NCI-H187 treated with DMSO at 0.1 percent for 48 hours (cell line): Measurements from ENCODE around the gene SSR2.

Source experiments
- DNase-seq: peaks from one replicate; lab custom pipeline; 2025; lab: John Stamatoyannopoulos, UW

The SSR2 gene

GRCh38 chr1:156020293-156021092 is at the start of gene SSR2:
Gene SSR2 (minus strand): TSS chr1:156020951. CDS start chr1:156020167, 784 bp downstream.
- peak; percentile 96 for DNase-seq

- DNase-seq: no peak
Observed at GRCh38 chr1:156070548-156070947, 49.8 kb upstream of the SSR2 start.

- DNase-seq: no peak
Observed at GRCh38 chr1:156069490-156070455, 49.0 kb upstream of the SSR2 start.

DNA sequence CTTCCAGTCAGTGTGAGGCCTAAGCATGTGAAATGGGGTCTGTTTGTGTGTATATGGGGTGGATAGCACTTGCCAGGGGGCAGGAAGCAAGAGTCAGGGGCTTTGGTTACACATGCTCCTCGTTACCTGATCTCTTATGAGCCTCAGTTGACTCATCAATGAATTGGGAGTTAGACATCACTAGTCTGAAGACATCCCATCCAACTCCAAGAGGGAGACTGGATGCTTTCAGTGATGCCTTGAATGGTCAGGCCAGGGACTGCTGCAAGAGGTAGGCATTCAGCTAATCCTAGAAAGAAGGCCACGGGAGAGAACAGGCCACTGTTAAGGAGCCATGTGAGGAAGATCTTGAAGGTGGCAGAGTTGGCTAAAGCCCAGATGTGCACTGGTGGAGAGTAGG is 46.5 kb upstream of the SSR2 start:
- DNase-seq: no peak

- DNase-seq: no peak
Observed at GRCh38 chr1:156065871-156066270, 45.1 kb upstream of the SSR2 start.

GRCh38 chr1:156065212-156065611 is 44.5 kb upstream of the SSR2 start:
- DNase-seq: no peak

GRCh38 chr1:156064615-156065014 is 43.9 kb upstream of the SSR2 start:
- DNase-seq: no peak

DNA sequence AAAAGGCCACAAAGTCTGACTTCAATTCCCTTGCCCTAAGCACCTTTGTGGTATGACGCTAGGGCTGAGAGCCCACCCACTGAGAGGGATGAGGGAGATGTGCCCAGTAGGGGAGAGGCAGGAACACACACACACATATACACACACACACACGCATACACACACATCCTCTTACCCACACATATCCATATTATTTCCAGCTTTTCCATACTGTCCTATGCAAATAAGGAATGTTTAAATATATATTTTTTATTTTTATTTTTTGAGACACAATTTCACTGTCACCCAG is 43.2 kb upstream of the SSR2 start:
- DNase-seq: no peak

- no peak for DNase-seq
Observed at GRCh38 chr1:156062189-156062588, 41.4 kb upstream of the SSR2 start.

GRCh38 chr1:156060937-156061636 is 40.3 kb upstream of the SSR2 start, which contains the start of gene RAB25:
Gene RAB25 (plus strand): TSS chr1:156061160. CDS start chr1:156061401, 241 bp downstream.
- DNase-seq: no peak

DNA sequence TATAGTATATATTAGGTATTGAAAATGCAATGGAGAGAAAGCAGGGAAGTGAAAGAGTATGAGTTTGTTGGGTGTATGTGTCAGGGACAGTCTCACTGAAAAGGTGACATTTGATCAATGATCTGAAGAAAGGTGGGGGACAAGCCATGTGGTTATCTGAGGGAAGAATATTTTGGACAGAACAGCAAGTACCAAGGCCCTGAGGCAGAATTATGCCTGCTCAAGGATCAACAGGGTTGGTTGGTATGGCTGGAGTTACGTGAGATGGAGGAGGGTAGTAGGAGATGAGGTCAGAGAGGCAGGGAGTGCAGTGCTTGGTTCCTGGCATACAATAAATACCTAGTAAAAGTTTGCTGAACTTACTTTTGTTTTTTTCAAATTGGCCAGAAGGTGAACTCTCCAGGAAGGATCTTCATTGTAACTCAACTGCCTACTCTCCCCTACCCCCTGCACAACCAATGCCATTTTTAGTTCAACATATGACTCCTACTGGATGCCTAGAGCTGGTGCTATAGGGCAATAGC is 35.6 kb upstream of the SSR2 start:
- DNase-seq: no peak

- no peak for DNase-seq
Observed at GRCh38 chr1:156055281-156056048, 34.7 kb upstream of the SSR2 start.

DNA sequence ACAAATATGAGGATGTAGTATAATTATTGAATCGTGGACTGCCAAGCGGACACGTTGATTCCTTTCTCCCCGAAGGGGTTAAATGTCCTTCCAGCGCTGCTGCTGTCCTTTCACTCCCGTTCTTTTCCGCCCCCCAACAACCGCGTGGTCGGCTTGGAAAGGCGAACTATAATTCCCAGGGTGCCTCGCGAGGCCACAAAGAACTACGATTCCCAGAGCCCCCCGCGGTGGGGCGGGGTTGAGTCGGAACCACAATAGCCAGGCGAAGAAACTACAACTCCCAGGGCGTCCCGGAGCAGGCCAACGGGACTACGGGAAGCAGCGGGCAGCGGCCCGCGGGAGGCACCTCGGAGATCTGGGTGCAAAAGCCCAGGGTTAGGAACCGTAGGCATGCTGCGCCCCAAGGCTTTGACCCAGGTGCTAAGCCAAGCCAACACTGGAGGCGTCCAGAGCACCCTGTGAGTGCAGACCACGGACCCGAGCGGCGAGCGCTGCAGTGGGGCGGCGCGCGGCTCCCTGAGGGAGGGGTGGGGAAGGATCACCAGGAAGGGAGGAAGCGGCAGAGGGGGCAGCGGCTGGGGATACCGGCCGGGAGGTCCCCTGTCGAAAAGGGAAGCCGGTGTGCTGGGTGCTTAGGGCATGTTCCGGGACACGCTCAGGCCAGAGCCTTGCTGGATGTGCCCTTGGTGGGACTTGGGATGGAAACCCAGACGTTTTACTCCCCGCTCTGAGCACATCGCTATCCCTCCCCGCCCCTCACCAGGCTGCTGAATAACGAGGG is 33.9 kb upstream of the SSR2 start, which contains the start of gene LAMTOR2:
Gene LAMTOR2 (plus strand): TSS at position 283 of the 781 bp plus-strand sequence. CDS start 108 bp downstream, at position 391.
- DNase-seq: peak; percentile 100

DNA sequence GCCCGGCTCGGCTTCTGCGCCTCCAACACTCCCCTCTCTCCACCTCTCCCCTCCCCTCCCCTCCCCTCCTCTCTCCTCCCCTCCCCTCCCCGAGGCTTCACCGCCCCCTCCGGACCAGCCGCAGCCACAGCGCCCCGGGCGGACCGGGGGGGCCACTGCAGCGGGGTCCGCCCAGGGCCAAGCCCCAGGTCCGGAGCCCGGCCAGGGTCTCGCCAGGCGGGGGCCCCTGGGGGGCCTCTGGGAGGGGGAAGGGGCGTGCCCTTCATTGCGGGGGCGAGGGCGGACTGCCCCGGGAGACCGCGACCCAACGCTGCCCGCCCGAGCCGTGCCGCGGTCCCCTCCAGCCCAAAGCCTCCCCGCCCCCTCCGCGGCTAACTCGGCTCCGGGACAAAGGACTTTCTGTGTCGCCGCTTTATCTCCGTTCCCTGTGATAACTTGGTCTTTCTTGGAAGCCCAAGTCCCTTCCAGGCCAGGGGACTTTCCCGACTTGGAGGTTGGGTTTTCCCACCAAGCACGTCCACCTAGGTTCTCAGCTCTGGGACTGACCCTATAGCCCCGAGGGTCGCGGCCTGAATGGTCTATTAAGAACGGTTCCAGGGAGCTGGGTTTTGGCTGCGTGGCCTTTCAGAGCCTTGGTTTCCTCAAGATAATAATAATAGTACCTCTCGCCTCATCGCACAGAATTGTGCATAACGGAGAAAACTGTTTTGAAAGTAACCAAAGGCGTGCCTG is 33.2 kb upstream of the SSR2 start, which contains the start of gene UBQLN4:
Gene UBQLN4 (minus strand): TSS at position 31 of the 732 bp plus-strand sequence. CDS start 97 bp downstream, outside the sequence.
- DNase-seq: peak; percentile 94

DNA sequence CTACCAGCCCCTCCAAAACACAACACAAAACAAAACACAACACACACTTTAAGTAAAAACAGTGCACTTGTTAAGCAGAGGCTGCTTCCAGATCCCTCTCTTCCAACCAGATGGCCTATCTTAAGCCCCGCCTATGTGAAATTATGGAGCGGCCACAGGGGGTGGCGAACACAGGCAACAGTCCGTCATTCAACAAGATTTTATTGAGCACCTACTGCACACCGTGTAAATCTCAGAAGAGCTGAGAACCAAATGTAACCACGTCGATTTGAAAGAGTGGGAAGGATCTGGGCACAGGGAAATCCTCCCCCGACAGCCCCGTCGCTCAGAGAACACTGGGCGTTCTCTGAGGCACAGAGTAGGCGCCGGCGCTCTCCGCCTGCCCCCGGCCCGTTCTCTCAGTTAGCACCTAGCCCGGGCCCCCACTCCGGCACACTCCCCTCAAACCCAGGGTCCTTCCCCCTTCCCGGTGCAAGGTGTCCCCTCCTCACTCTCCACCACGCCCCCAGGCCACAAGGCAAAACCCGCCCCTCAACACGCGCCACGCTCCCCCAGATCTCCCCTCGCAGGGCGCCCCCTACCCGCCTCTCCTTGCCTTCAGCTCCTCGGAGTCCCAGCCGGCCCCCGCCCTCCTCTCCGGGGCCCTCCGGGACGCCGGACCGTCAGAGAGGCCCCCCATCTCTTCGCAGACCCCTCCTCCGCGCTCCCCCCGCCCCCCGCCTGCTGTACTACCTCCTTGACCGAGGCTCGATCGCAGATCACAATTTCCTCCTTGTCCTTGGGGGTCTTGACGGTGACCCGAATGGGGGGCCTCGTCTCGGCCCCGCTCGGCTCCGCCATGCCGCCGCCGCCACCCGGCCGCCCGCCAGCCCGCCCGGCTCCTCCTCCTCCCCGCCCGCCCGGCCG is 32.4 kb upstream of the SSR2 start:
- no peak for DNase-seq

DNA sequence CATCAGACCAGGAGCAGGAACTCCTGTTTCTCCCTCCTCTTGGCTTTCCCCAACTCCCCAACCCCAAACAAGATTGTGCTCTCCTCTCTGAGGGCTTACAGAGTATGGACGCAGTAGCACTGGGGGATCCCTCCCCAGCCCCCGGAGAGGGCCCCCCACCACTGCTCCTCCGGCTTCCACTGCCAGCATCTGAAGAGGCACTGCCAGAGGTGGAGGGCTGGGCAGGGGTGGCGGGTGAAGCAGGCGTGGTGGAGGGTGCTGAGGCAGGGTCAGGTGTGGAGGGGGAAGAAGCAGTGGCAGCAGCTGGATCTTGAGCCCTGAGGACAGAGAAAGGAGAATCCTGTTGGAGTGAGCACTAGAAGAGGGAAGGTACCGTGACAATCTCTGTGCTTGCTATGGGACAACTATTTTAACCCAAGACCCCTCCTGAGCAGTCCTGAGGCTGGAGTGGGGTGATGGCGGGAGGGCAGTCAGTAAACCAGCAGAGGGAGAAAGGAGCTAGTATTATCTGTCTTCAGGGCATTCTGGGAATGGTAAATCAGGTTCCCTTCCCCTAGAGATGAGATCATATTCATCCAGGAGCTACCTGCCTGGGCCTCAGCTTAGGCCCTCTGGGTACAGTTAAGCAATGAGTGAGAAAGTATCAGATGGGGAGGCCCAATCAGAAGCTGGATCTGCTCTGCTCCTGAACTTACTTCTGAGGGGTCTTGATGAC is 30.4 kb upstream of the SSR2 start:
- no peak for DNase-seq

GRCh38 chr1:156050376-156050775 is 29.6 kb upstream of the SSR2 start:
- DNase-seq: no peak
